Endothelial cell of umbilical vein (primary cell): ENCODE measurements around the gene XRRA1. TPM values are rescaled to one million over a fixed set of nuclear protein-coding genes. Genes with fewer than 3 reads are reported as not detected.
"Not testable (repeated sequence)": the region's sequence is repeated elsewhere in the genome, so short reads cannot be mapped to it uniquely, and the experiment has no call there.

Experiments used
- BruUV-seq: library from RNA; stranded (reverse); fragments of 400-500 nt; replicated peaks from 2 replicates; lab custom pipeline; 2021; lab: Mats Ljungman, UMichigan
- CTCF ChIA-PET: fragments of 300-600, 350-600 bp; sonication (Branson Sonifier 250); formaldehyde crosslinking; loops from one replicate; lab custom pipeline; 2021; ENCODE audit warnings: antibody characterized with exemption, inconsistent platforms; lab: Charles Lee
- POLR2A ChIA-PET: fragments of 300-600, 350-600 bp; sonication (Branson Sonifier 250); formaldehyde crosslinking; loops from one replicate; lab custom pipeline; 2021; ENCODE audit warnings: antibody characterized with exemption, inconsistent platforms; lab: Charles Lee
- DNase-seq: peaks from one replicate; pipeline ENCODE4 v3.0.0-alpha.2; 2011; ENCODE audit warnings: low read depth, low spot score
- FAIRE-seq: peaks from 2 replicates; lab custom pipeline; 2011; peaks lifted over from hg19 to GRCh38; lab: Jason Lieb, UNC
- H2AFZ ChIP-seq: 2 replicates; pipeline ENCODE4 v1.6.0; 2012; ENCODE audit warnings: low read depth, low read length, control low read depth, inconsistent platforms
- H3K27ac ChIP-seq: 2 replicates; pipeline ENCODE4 v1.5.1; 2011; ENCODE audit warnings: low read depth, mild to moderate bottlenecking, control low read depth, low read length, moderate library complexity; ENCODE audit not compliant: insufficient read depth
- H3K27me3 ChIP-seq, 2 experiments: 2 replicates each; pipeline versions ENCODE4 v1.6.0 to v1.6.1; 2011; ENCODE audit warnings: low read length in 2 of 2, mixed read lengths in 1 of 2; ENCODE audit not compliant: control insufficient read depth in 2 of 2, insufficient read depth in 2 of 2
- H3K36me3 ChIP-seq, 2 experiments: 2 replicates in 1 of 2; 3 replicates in 1 of 2; pipeline ENCODE4 v1.5.1; 2011; ENCODE audit warnings: low read length in 2 of 2, mild to moderate bottlenecking in 1 of 2, moderate library complexity in 1 of 2; ENCODE audit not compliant: control insufficient read depth in 2 of 2, insufficient read depth in 2 of 2; ENCODE audit errors: extremely low read depth in 1 of 2
- H3K4me1 ChIP-seq: 3 replicates; pipeline ENCODE4 v1.5.1; 2011; ENCODE audit warnings: mild to moderate bottlenecking, low read length; ENCODE audit not compliant: control insufficient read depth, insufficient read depth; ENCODE audit errors: extremely low read depth
- H3K4me2 ChIP-seq: 2 replicates; pipeline ENCODE4 v1.6.1; 2011; ENCODE audit warnings: low read length, control low read depth, mixed read lengths; ENCODE audit not compliant: insufficient read depth
- H3K4me3 ChIP-seq, 3 experiments: fragments of 200-600 bp in 1 of 3; sonication (generic), shearing (Covaris generic) in 1 of 3; replicated peaks in 1 of 3; 2 replicates each; pipeline ENCODE4 v1.5.1; 2011 to 2016; ENCODE audit warnings: control low read depth in 3 of 3, low read length in 3 of 3, mild to moderate bottlenecking in 2 of 3, inconsistent platforms in 1 of 3, low read depth in 1 of 3, moderate library complexity in 1 of 3; ENCODE audit not compliant: insufficient read depth in 1 of 3
- H3K79me2 ChIP-seq: 2 replicates; pipeline ENCODE4 v1.6.0; 2012; ENCODE audit warnings: low read length, inconsistent platforms; ENCODE audit not compliant: control insufficient read depth, insufficient read depth
- H3K9ac ChIP-seq: replicated peaks from 2 replicates; pipeline ENCODE3; 2011; ENCODE audit warnings: low read length, control low read depth; ENCODE audit not compliant: insufficient read depth; ENCODE audit errors: extremely low read depth
- H3K9me1 ChIP-seq: replicated peaks from 3 replicates; pipeline ENCODE4 v1.6.0; 2011; ENCODE audit warnings: mild to moderate bottlenecking, low read length; ENCODE audit not compliant: control insufficient read depth, insufficient read depth; ENCODE audit errors: extremely low read depth
- H3K9me3 ChIP-seq: replicated peaks from 2 replicates; pipeline ENCODE4 v1.5.1; 2012; ENCODE audit warnings: low read length, inconsistent platforms; ENCODE audit not compliant: control insufficient read depth, insufficient read depth
- H4K20me1 ChIP-seq: replicated peaks from 2 replicates; pipeline ENCODE3; 2011; ENCODE audit warnings: mild to moderate bottlenecking, low read length; ENCODE audit not compliant: control insufficient read depth, insufficient read depth; ENCODE audit errors: extremely low read depth
- CTCF ChIP-seq, 2 donors: IDR thresholded peaks; 1 replicate in 1 of 2; 2 replicates in 1 of 2; pipeline ENCODE4 v1.5.1; 2011; ENCODE audit warnings: low read length in 2 of 2, mild to moderate bottlenecking in 2 of 2, moderate library complexity in 2 of 2, control low read depth in 1 of 2, inconsistent platforms in 1 of 2, low read depth in 1 of 2; ENCODE audit not compliant: insufficient read depth in 1 of 2; ENCODE audit errors: extremely low read depth in 1 of 2
- EZH2 ChIP-seq: IDR thresholded peaks from 2 replicates; pipeline ENCODE4 v1.6.1; 2012; ENCODE audit warnings: borderline replicate concordance, low read depth, mild to moderate bottlenecking, moderate library complexity, low read length, inconsistent platforms; ENCODE audit not compliant: severe bottlenecking
- FOS ChIP-seq: IDR thresholded peaks from 2 replicates; pipeline ENCODE4 v1.6.1; 2011; ENCODE audit warnings: mild to moderate bottlenecking, low read length, moderate library complexity, borderline replicate concordance; ENCODE audit not compliant: insufficient read depth
- GATA2 ChIP-seq: IDR thresholded peaks from 2 replicates; pipeline ENCODE4 v1.7.0; 2011; ENCODE audit warnings: low read depth, mild to moderate bottlenecking, moderate library complexity, mixed read lengths, low read length; ENCODE audit not compliant: insufficient read length, insufficient read depth
- JUN ChIP-seq: IDR thresholded peaks from 2 replicates; pipeline ENCODE4 v1.6.1; 2011; ENCODE audit warnings: borderline replicate concordance, low read depth; ENCODE audit not compliant: insufficient read length, insufficient read depth
- MAX ChIP-seq: IDR thresholded peaks from 2 replicates; pipeline ENCODE4 v1.6.1; 2011; ENCODE audit not compliant: insufficient read depth, insufficient read length
- MYC ChIP-seq: IDR thresholded peaks from one replicate; pipeline ENCODE4 v1.6.1; 2011; ENCODE audit warnings: mild to moderate bottlenecking, low read depth, low read length
- POLR2A ChIP-seq: IDR thresholded peaks from 2 replicates; pipeline ENCODE4 v1.6.1; 2012; ENCODE audit warnings: low read depth, mild to moderate bottlenecking, control low read depth, low read length
- POLR2AphosphoS5 ChIP-seq: IDR thresholded peaks from 2 replicates; pipeline ENCODE4 v1.6.1; 2012; ENCODE audit warnings: low read depth, mild to moderate bottlenecking, control low read depth, low read length, moderate library complexity; ENCODE audit not compliant: insufficient read depth
- dilution Hi-C: fragments of 300-500 bp; cut with MboI; formaldehyde crosslinking; loops from one replicate; pipeline ENCODE4 v1.15.0; 2019; ENCODE audit warnings: low sequenced_read_pairs; ENCODE audit not compliant: extremely low pct_ligation_motif_present
- intact Hi-C: fragments of 100-400 bp; cut with micrococcal nuclease; formaldehyde crosslinking; loops from one replicate; pipeline ENCODE4 v1.10.0; 2022
- polyA plus RNA-seq, 4 experiments: library from polyadenylated mRNA; depleted of rRNA in 3 of 4; stranded (reverse) in 3 of 4; unstranded in 1 of 4; fragments of >200 nt; gene quantifications; 2 replicates each; pipeline versions ENCODE4 v1.2.1 to v1.2.3, GENCODE V29; 2011 to 2012; ENCODE audit warnings: missing spikeins in 1 of 4
- total RNA-seq: library from RNA; stranded (reverse); gene quantifications from 2 replicates; pipeline ENCODE4 v1.2.3, GENCODE V29; 2021

The XRRA1 gene
- total and polyA plus RNA-seq, 2 donors (not counting 3 experiments of a cell fraction or from before 2014, with no cell fraction given): 8.6 to 11.2 TPM

DNA sequence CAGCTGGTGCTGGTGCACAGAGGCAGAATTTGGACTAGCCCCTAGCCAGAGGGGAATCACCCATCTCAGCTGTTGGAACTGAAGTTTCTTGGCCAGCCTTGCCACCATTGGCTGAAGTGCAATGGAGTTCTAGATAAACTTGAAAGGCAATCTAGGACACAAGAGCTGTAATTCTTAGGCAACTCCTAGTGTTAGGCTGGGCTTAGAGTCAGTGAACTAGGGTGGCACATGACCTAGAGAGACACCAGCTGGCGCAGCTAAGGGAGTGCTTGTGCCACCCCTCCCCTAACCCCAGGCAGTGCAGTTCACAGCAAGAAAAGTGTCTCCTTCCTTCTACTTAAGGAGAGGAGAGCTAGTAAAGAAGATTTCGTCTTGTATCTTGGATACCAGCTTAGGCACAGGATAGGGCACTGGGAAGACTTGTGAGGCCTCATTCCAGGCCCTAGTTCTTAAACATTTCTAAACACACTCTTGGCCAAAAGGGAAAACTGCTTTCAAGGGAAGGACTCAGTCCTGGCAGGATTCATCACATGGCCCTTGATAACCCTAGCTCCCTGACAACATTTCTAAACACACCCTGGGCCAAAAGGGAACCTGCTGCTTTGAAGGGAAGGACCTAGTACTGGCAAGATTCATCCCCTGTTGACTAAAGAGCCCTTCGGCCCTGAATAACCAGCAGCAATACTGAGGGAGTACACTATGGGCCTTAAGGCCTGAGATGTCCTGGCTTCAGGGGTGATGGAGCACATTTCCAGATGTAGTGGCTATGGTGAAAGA lies 53.4 kb downstream of the XRRA1 start:
- no peak for TF ChIP-seq JUN
- no peak for TF ChIP-seq POLR2A
- TF ChIP-seq MAX: no peak
- no peak for TF ChIP-seq POLR2AphosphoS5
- TF ChIP-seq GATA2: no peak
- no peak for TF ChIP-seq CTCF (IDR thresholded peaks at IDR 0.05; ENCODE audit: extremely low read depth in 1 of 2, insufficient read depth in 1 of 2, low read depth in 1 of 2, low read length in 2 of 2)
- no peak for TF ChIP-seq EZH2
- no peak for TF ChIP-seq FOS
- no peak for TF ChIP-seq MYC
- Histone ChIP-seq H3K27me3 (no peaks in the 10 kb centered on the region), H3K79me2 (no peaks in the 10 kb centered on the region), H3K4me3 (no peak overlapping the region), H3K9me3 (no peaks in the 10 kb centered on the region), H3K27ac (no peak overlapping the region), H4K20me1 (no peaks in the 10 kb centered on the region), H2AFZ (no peak overlapping the region), H3K9me1 (no peaks in the 10 kb centered on the region), H3K4me1 (no peaks in the 10 kb centered on the region), H3K9ac (no peak overlapping the region), H3K4me2 (no peak overlapping the region), H3K36me3 (no peaks in the 10 kb centered on the region)
- ChIA-PET POLR2A (no interaction called here), CTCF (interaction anchor here (0.8 kb wide), 1 partner anchor 20 kb away, joined by 3 read pairs; no protein-coding TSS in a partner anchor)
- dilution Hi-C loops: no loop called here
- intact Hi-C loops: no loop called here
- BruUV-seq: no TSS peak
- FAIRE-seq (no peak), DNase-seq (no peak)

GRCh38 chr11:74893015-74893414 lies 55.9 kb downstream of the XRRA1 start:
- intact Hi-C loops, dilution Hi-C loops, H3K36me3 ChIP-seq, CTCF ChIA-PET, H3K9me3 ChIP-seq, H3K27ac ChIP-seq, H3K4me2 ChIP-seq, DNase-seq, H3K27me3 ChIP-seq, H3K9ac ChIP-seq, FAIRE-seq, H3K79me2 ChIP-seq, H3K4me3 ChIP-seq, BruUV-seq, H4K20me1 ChIP-seq, H2AFZ ChIP-seq, H3K9me1 ChIP-seq, H3K4me1 ChIP-seq, POLR2A ChIA-PET: not testable (repeated sequence)
